Measurements from ENCODE around the gene TAB2. TPM values are rescaled to one million over a fixed set of nuclear protein-coding genes. Genes with fewer than 3 reads are reported as not detected.

The TAB2 gene
- polyA plus RNA-seq, 2 of the 4 experiments (the other 2 are of a cell fraction) = 23.0 to 49.0 TPM

DNA sequence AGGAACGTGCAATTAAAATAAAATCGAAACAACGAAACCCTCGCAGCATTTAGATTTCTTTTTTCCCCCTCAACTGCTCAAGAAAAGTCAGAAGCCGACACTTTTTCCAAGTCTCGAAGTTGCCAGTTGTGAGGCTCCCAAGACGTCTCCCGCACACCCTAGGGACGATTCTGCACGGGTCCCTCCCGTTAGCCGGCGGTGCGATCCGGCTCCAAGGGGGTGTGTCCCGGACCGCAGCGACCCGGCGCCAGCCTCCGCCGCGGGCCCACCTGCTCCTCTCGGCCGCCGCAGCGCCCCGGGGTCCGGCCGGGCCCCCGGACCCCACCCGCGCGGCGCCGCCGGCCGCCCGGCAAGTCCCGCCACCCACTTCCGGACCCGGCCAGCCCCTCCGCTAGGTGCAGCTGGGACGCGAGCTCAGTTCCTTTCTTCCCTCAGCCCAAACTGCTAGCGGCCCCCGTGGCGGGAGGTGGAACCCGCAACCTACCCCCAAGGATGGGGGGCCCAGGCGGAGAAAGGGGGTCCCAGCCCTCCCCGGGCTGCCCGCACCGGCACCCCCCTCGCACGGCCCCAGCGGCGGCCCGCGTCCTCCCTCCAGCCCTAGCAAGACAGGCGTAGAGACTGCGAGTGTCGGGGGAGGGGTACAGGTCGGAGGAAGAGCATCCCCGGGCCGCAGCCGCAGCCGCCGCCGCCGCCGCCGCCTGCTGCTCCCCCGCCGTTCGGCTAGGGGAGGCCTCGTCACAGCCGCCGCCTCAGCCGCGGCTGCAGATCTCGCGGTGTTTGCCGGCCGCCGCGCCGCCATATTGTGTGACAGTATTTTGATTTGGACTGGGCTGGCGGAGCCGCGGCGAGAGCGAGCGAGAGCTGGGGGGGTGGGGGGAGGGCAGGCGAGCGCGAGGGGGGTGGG is 520 bp upstream of the TAB2 start (continued):
- TF ChIP-seq HOXB5 (CRISPR knock-in tag; IDR thresholded peaks at IDR 0.05) = no peak
- TF ChIP-seq RAD21 (conservative IDR thresholded peaks at IDR 0.05 in 1 of 2, IDR thresholded peaks at IDR 0.05 in 1 of 2) = peak in 1 of 2 experiments; percentile 18; a peak in 2 of 5 replicates
- no peak for TF ChIP-seq FOXS1 (CRISPR knock-in tag; IDR thresholded peaks at IDR 0.05)
- no peak for TF ChIP-seq ZSCAN20 (CRISPR knock-in tag; IDR thresholded peaks at IDR 0.05)
- TF ChIP-seq KDM1A (IDR thresholded peaks at IDR 0.05; ENCODE audit: low read depth) = no peak
- TF ChIP-seq FOSL2 (IDR thresholded peaks at IDR 0.05) = no peak
- TF ChIP-seq FOSL2 (CRISPR knock-in tag; IDR thresholded peaks at IDR 0.05) = no peak
- TF ChIP-seq CBX8 (IDR thresholded peaks at IDR 0.05) = no peak
- TF ChIP-seq, protein P1, sequence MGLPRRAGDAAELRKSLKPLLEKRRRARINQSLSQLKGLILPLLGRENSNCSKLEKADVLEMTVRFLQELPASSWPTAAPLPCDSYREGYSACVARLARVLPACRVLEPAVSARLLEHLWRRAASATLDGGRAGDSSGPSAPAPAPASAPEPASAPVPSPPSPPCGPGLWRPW (IDR thresholded peaks at IDR 0.05) = no peak
- TF ChIP-seq BHLHE40 (IDR thresholded peaks at IDR 0.05; ENCODE audit: low read depth, low read length) = no peak
- no peak for TF ChIP-seq HEYL (CRISPR knock-in tag; IDR thresholded peaks at IDR 0.05)
- no peak for TF ChIP-seq NR3C1 (IDR thresholded peaks at IDR 0.05)
- TF ChIP-seq, protein P2, sequence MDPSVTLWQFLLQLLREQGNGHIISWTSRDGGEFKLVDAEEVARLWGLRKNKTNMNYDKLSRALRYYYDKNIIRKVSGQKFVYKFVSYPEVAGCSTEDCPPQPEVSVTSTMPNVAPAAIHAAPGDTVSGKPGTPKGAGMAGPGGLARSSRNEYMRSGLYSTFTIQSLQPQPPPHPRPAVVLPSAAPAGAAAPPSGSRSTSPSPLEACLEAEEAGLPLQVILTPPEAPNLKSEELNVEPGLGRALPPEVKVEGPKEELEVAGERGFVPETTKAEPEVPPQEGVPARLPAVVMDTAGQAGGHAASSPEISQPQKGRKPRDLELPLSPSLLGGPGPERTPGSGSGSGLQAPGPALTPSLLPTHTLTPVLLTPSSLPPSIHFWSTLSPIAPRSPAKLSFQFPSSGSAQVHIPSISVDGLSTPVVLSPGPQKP (IDR thresholded peaks at IDR 0.05; ENCODE audit: low read depth, low read length) = no peak
- no peak for TF ChIP-seq GATA3 (IDR thresholded peaks at IDR 0.05; ENCODE audit: borderline replicate concordance)
- TF ChIP-seq, protein P3, sequence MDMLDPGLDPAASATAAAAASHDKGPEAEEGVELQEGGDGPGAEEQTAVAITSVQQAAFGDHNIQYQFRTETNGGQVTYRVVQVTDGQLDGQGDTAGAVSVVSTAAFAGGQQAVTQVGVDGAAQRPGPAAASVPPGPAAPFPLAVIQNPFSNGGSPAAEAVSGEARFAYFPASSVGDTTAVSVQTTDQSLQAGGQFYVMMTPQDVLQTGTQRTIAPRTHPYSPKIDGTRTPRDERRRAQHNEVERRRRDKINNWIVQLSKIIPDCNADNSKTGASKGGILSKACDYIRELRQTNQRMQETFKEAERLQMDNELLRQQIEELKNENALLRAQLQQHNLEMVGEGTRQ (IDR thresholded peaks at IDR 0.05) = no peak
- no peak for TF ChIP-seq MAZ (IDR thresholded peaks at IDR 0.05; ENCODE audit: borderline replicate concordance, low read depth, low read length)
- TF ChIP-seq EHF (CRISPR knock-in tag; IDR thresholded peaks at IDR 0.05) = no peak
- TF ChIP-seq HDAC2 (IDR thresholded peaks at IDR 0.05) = no peak
- TF ChIP-seq ESRRA (IDR thresholded peaks at IDR 0.05; ENCODE audit: borderline replicate concordance, low read length) = no peak
- no peak for TF ChIP-seq CHD4 (IDR thresholded peaks at IDR 0.05; ENCODE audit: borderline replicate concordance)
- TF ChIP-seq MYC (IDR thresholded peaks at IDR 0.05; ENCODE audit: borderline replicate concordance, low read length) = no peak
- no peak for TF ChIP-seq ZFP36 (IDR thresholded peaks at IDR 0.05; ENCODE audit: borderline replicate concordance, partially characterized antibody)
- TF ChIP-seq TP53 (CRISPR knock-in tag; IDR thresholded peaks at IDR 0.05) = no peak
- TF ChIP-seq, protein P4, sequence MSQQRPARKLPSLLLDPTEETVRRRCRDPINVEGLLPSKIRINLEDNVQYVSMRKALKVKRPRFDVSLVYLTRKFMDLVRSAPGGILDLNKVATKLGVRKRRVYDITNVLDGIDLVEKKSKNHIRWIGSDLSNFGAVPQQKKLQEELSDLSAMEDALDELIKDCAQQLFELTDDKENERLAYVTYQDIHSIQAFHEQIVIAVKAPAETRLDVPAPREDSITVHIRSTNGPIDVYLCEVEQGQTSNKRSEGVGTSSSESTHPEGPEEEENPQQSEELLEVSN (IDR thresholded peaks at IDR 0.05; ENCODE audit: borderline replicate concordance, low read depth) = no peak
- no peak for TF ChIP-seq TFCP2L1 (CRISPR knock-in tag; IDR thresholded peaks at IDR 0.05)
- TF ChIP-seq, protein P5, sequence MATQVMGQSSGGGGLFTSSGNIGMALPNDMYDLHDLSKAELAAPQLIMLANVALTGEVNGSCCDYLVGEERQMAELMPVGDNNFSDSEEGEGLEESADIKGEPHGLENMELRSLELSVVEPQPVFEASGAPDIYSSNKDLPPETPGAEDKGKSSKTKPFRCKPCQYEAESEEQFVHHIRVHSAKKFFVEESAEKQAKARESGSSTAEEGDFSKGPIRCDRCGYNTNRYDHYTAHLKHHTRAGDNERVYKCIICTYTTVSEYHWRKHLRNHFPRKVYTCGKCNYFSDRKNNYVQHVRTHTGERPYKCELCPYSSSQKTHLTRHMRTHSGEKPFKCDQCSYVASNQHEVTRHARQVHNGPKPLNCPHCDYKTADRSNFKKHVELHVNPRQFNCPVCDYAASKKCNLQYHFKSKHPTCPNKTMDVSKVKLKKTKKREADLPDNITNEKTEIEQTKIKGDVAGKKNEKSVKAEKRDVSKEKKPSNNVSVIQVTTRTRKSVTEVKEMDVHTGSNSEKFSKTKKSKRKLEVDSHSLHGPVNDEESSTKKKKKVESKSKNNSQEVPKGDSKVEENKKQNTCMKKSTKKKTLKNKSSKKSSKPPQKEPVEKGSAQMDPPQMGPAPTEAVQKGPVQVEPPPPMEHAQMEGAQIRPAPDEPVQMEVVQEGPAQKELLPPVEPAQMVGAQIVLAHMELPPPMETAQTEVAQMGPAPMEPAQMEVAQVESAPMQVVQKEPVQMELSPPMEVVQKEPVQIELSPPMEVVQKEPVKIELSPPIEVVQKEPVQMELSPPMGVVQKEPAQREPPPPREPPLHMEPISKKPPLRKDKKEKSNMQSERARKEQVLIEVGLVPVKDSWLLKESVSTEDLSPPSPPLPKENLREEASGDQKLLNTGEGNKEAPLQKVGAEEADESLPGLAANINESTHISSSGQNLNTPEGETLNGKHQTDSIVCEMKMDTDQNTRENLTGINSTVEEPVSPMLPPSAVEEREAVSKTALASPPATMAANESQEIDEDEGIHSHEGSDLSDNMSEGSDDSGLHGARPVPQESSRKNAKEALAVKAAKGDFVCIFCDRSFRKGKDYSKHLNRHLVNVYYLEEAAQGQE (IDR thresholded peaks at IDR 0.05) = peak; percentile 72
- no peak for TF ChIP-seq CEBPB (IDR thresholded peaks at IDR 0.05)
- TF ChIP-seq SMC3 (IDR thresholded peaks at IDR 0.05) = no peak; the same call in 2 of the 3 replicates
- TF ChIP-seq SREBF2 (IDR thresholded peaks at IDR 0.05) = no peak
- peak; percentile 82 for TF ChIP-seq PHF8 (IDR thresholded peaks at IDR 0.05; ENCODE audit: borderline replicate concordance, low read depth)
- no peak for TF ChIP-seq HOXA7 (CRISPR knock-in tag; IDR thresholded peaks at IDR 0.05)
- TF ChIP-seq ZNF302 (CRISPR knock-in tag; IDR thresholded peaks at IDR 0.05) = no peak
- TF ChIP-seq, protein P6, sequence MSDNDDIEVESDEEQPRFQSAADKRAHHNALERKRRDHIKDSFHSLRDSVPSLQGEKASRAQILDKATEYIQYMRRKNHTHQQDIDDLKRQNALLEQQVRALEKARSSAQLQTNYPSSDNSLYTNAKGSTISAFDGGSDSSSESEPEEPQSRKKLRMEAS (IDR thresholded peaks at IDR 0.05) = no peak
- no peak for TF ChIP-seq RNF2 (IDR thresholded peaks at IDR 0.05; ENCODE audit: borderline replicate concordance, low read depth)
- no peak for TF ChIP-seq ZC3H11A (IDR thresholded peaks at IDR 0.05)
- peak; percentile 38 to 66; a peak in 3 of 5 replicates for TF ChIP-seq JUN (IDR thresholded peaks at IDR 0.05)
- no peak for TF ChIP-seq HOXB13 (CRISPR knock-in tag; IDR thresholded peaks at IDR 0.05; ENCODE audit: low read depth)
